K562 (cell line): ENCODE measurements around the gene SFXN3. TPM values are rescaled to one million over a fixed set of nuclear protein-coding genes. Genes with fewer than 3 reads are reported as not detected.

ENCODE experiments used
- CEBPB ChIP-seq: fragments of 450-650 bp; IDR thresholded peaks from 2 replicates; pipeline ENCODE4 v1.6.1; 2016; ENCODE audit warnings: missing genetic modification characterization, missing compliant biosample characterization
- HNRNPL ChIP-seq: fragments of 200-400 bp; formaldehyde crosslinking; IDR thresholded peaks from 2 replicates; pipeline ENCODE4 v1.6.1; 2017; ENCODE audit warnings: low read depth, mild to moderate bottlenecking, low read length
- HNRNPLL ChIP-seq: fragments of 200-400 bp; formaldehyde crosslinking; IDR thresholded peaks from 2 replicates; pipeline ENCODE4 v1.6.1; 2017; ENCODE audit warnings: low read length, low read depth, mild to moderate bottlenecking; ENCODE audit not compliant: poor library complexity, severe bottlenecking
- POLR2G ChIP-seq: fragments of 200-400 bp; formaldehyde crosslinking; IDR thresholded peaks from 2 replicates; pipeline ENCODE4 v1.6.1; 2017; ENCODE audit warnings: low read depth, mild to moderate bottlenecking, antibody characterized with exemption, low read length, moderate library complexity
- RAD51 ChIP-seq: fragments of 450-650 bp; IDR thresholded peaks from 2 replicates; pipeline ENCODE4 v1.7.1; 2016; ENCODE audit warnings: low read depth, mild to moderate bottlenecking, borderline replicate concordance
- polyA plus RNA-seq, 8 experiments: library from polyadenylated mRNA; depleted of rRNA in 4 of 8; stranded (reverse) in 5 of 8; unstranded in 3 of 8; fragments of >200 nt; fragmentation: Nextera tagmentation in 2 of 8; fragmentation: Illumina TruSeq in 1 of 8; extraction: Ambion mirVana in 2 of 8; extraction: Trizol in 1 of 8; gene quantifications; 2 replicates each; pipeline versions ENCODE4 v1.2.1 to v1.2.3, GENCODE V29; 2011 to 2014; ENCODE audit warnings: inconsistent platforms in 1 of 8, missing spikeins in 1 of 8
- total RNA-seq, 7 experiments: library from RNA; depleted of rRNA in 6 of 7; stranded (reverse); fragments of >200 nt in 6 of 7; fragmentation: Illumina TruSeq in 2 of 7; extraction: Trizol in 2 of 7; gene quantifications; 2 replicates each; pipeline versions ENCODE4 v1.2.1 to v1.2.3, GENCODE V29; 2011 to 2021; ENCODE audit warnings: low replicate concordance in 1 of 7
- TF ChIP-seq, protein P1 (sequence below), 2 experiments: fragments of 450-650 bp in 1 of 2; sonication (generic) in 1 of 2; formaldehyde crosslinking in 1 of 2; IDR thresholded peaks in 1 of 2; conservative IDR thresholded peaks in 1 of 2; 2 replicates each; pipeline versions ENCODE4 v1.6.1 to v1.8.1; 2016 to 2023; ENCODE audit warnings: mild to moderate bottlenecking in 2 of 2, moderate library complexity in 2 of 2, inconsistent platforms in 1 of 2, missing genetic modification reagents in 1 of 2
- TF ChIP-seq, protein P2 (sequence below): sonication (generic); formaldehyde crosslinking; IDR thresholded peaks from 2 replicates; pipeline ENCODE4 v1.5.0; 2020; ENCODE audit warnings: missing genetic modification reagents

The SFXN3 gene
- total and polyA plus RNA-seq, 9 of the 15 experiments (the other 6 are each of a cell fraction or from before 2014, with no cell fraction given), result 0.24 to 4.6 (median 0.86) TPM

DNA sequence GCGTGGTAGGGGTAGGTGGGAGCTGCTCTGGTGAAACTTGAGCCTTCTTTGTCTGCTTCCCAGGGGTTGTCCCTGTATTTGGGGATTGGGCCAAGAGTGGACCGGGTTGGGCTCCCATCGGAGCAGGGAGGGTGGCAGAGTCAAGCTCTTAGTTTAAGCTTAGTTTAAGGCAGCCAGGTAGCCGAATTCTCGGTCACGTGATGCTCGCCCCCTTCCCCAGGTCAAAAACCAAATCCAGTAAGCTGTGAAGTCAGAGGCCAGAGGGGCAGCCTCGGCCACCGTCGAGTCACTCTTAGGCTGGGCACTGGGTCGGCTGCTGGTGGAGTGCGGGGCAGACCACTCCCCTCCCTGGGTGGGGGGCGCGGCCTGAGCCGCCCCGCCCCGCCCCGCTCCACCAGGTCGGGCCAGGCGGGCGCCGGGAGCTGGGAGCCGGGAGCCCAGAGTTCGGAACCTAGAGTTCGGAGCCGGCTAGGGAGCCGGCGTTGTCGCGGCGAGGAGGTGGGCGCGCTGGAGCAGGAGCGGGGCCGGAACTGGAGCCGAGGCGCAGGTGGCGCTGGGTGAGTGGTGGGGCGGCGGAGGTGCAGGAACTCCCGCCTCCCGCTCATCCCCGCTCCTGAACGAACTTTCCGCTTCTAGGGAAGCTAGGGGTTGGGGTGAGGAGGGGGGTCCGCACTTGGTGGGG, 34.2 kb upstream of the SFXN3 start (continued):
- 0 out of 2 replicates have a peak, but pooled peaks have one; percentile 5 for TF ChIP-seq HNRNPL
- TF ChIP-seq, protein P1, sequence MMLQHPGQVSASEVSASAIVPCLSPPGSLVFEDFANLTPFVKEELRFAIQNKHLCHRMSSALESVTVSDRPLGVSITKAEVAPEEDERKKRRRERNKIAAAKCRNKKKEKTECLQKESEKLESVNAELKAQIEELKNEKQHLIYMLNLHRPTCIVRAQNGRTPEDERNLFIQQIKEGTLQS (IDR thresholded peaks at IDR 0.05), result no peak
- TF ChIP-seq, protein P1 (CRISPR knock-in tag; conservative IDR thresholded peaks at IDR 0.05), result no peak
- TF ChIP-seq, protein P2, sequence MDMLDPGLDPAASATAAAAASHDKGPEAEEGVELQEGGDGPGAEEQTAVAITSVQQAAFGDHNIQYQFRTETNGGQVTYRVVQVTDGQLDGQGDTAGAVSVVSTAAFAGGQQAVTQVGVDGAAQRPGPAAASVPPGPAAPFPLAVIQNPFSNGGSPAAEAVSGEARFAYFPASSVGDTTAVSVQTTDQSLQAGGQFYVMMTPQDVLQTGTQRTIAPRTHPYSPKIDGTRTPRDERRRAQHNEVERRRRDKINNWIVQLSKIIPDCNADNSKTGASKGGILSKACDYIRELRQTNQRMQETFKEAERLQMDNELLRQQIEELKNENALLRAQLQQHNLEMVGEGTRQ (CRISPR knock-in tag), result peak; percentile 82
- TF ChIP-seq HNRNPLL, result peak; percentile 20
- peak; percentile 88 for TF ChIP-seq RAD51
- TF ChIP-seq CEBPB, result no peak
- peak; percentile 49; the same call in 1 of the 2 replicates for TF ChIP-seq POLR2G
